Trophoblast cell (in vitro differentiated cells and primary cell): ENCODE results near the gene OTUD3.
A peak's percentile ranks its signal among the peaks of the same experiment; 100 is the strongest.

Source experiments
- DNase-seq, 2 donors: peaks; one replicate each; pipeline ENCODE4 v3.0.0-alpha.2; 2016
- H2AFZ ChIP-seq: 2 replicates; pipeline ENCODE4 v1.6.1; 2013; ENCODE audit warnings: low read length, moderate library complexity, mild to moderate bottlenecking; ENCODE audit not compliant: insufficient read depth, poor library complexity
- H2AK5ac ChIP-seq: 2 replicates; pipeline ENCODE4 v1.6.1; 2013; ENCODE audit warnings: mild to moderate bottlenecking, low read length
- H2BK120ac ChIP-seq: 2 replicates; pipeline ENCODE4 v1.6.1; 2013; ENCODE audit warnings: low read length, mild to moderate bottlenecking, moderate library complexity; ENCODE audit not compliant: insufficient read depth, poor library complexity
- H2BK12ac ChIP-seq: 2 replicates; pipeline ENCODE4 v1.6.1; 2013; ENCODE audit warnings: mild to moderate bottlenecking, low read length, moderate library complexity
- H2BK5ac ChIP-seq: 2 replicates; pipeline ENCODE4 v1.6.1; 2013; ENCODE audit warnings: low read length, low read depth, moderate library complexity, mild to moderate bottlenecking; ENCODE audit not compliant: poor library complexity
- H3K14ac ChIP-seq: 2 replicates; pipeline ENCODE4 v1.6.1; 2013; ENCODE audit warnings: mild to moderate bottlenecking, low read length
- H3K18ac ChIP-seq: 2 replicates; pipeline ENCODE4 v1.6.1; 2013; ENCODE audit warnings: mild to moderate bottlenecking, low read length
- H3K23ac ChIP-seq: 2 replicates; pipeline ENCODE4 v1.6.1; 2013; ENCODE audit warnings: low read length
- H3K27ac ChIP-seq: 2 replicates; pipeline ENCODE4 v1.5.1; 2013; ENCODE audit warnings: low read depth, mild to moderate bottlenecking, inconsistent platforms, low read length, moderate library complexity
- H3K27me3 ChIP-seq: 2 replicates; pipeline ENCODE4 v1.6.1; 2013; ENCODE audit warnings: inconsistent platforms, mild to moderate bottlenecking, low read length, moderate library complexity; ENCODE audit not compliant: insufficient read depth
- H3K36me3 ChIP-seq, 2 experiments: 1 replicate in 1 of 2; 2 replicates in 1 of 2; pipeline ENCODE4 v1.6.1; 2013; ENCODE audit warnings: low read length in 2 of 2, mild to moderate bottlenecking in 2 of 2, moderate library complexity in 1 of 2; ENCODE audit not compliant: insufficient read depth in 2 of 2, control insufficient read depth in 1 of 2
- H3K4ac ChIP-seq: 2 replicates; pipeline ENCODE4 v1.6.1; 2013; ENCODE audit warnings: low read depth, mild to moderate bottlenecking, low read length, moderate library complexity
- H3K4me1 ChIP-seq, 2 experiments: 1 replicate in 1 of 2; 2 replicates in 1 of 2; pipeline ENCODE4 v1.6.1; 2013; ENCODE audit warnings: low read length in 2 of 2, mild to moderate bottlenecking in 2 of 2, moderate library complexity in 1 of 2; ENCODE audit not compliant: insufficient read depth in 2 of 2, control insufficient read depth in 1 of 2
- H3K4me2 ChIP-seq: 2 replicates; pipeline ENCODE4 v1.6.1; 2013; ENCODE audit warnings: inconsistent platforms, mild to moderate bottlenecking, low read length, moderate library complexity
- H3K4me3 ChIP-seq: 2 replicates; pipeline ENCODE4 v1.5.1; 2013; ENCODE audit warnings: mild to moderate bottlenecking, low read depth, low read length, inconsistent platforms
- H3K79me1 ChIP-seq: one replicate; pipeline ENCODE4 v1.6.1; 2013; ENCODE audit warnings: low read length
- H3K79me2 ChIP-seq: 2 replicates; pipeline ENCODE4 v1.6.1; 2013; ENCODE audit warnings: low read length, mild to moderate bottlenecking; ENCODE audit not compliant: control insufficient read depth, insufficient read depth, poor library complexity
- H3K9ac ChIP-seq: 2 replicates; pipeline ENCODE4 v1.6.1; 2013; ENCODE audit warnings: mild to moderate bottlenecking, low read length
- H3K9me3 ChIP-seq: 2 replicates; pipeline ENCODE4 v1.6.1; 2013; ENCODE audit warnings: low read depth, mild to moderate bottlenecking, control low read depth, inconsistent platforms, low read length; ENCODE audit not compliant: insufficient read depth
- H4K12ac ChIP-seq: 2 replicates; pipeline ENCODE4 v1.6.1; 2013; ENCODE audit warnings: low read depth, mild to moderate bottlenecking, low read length, moderate library complexity
- H4K8ac ChIP-seq: 2 replicates; pipeline ENCODE4 v1.6.1; 2013; ENCODE audit warnings: low read depth, mild to moderate bottlenecking, low read length, moderate library complexity
- H4K91ac ChIP-seq: one replicate; pipeline ENCODE4 v1.6.1; 2013; ENCODE audit warnings: low read depth, mild to moderate bottlenecking, low read length, moderate library complexity
- WGBS: extraction: QIAGEN DNeasy Blood & Tissue Kit; methylation state at CpG from one replicate; pipeline ENCODE4 v1.1.7; 2013; ENCODE audit warnings: missing lambda C conversion rate; ENCODE audit not compliant: insufficient read length, insufficient coverage; ENCODE audit errors: extremely low coverage; 5-methylcytosine and 5-hydroxymethylcytosine counted together

OTUD3 gene

DNA sequence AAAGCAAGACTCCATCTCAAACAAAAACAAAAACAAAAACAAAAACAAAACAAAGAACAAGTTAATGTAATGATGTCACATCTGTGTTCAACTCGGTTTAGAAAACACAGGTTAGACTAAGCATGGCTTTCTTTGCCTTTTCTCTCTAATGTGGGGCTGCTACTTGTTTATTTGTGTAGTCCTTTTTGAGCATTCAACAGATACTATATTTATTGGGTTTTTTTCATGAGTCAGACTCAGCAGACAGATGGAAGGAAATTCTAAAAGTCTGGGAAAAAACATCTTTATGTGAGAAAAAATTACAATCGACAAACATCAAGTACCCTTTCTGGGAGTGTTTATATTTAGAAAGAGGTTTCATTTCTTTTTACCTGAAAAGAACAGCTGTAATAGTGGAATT lies 22.3 kb upstream of the OTUD3 start:
- no peak overlapping the region for H3K18ac ChIP-seq
- no peak overlapping the region for H3K23ac ChIP-seq
- no peak overlapping the region for H2BK120ac ChIP-seq
- H3K27ac ChIP-seq: no peak overlapping the region
- no peak overlapping the region for H4K12ac ChIP-seq
- no peaks in the 10 kb centered on the region for H3K4me1 ChIP-seq
- H2BK12ac ChIP-seq: no peak overlapping the region
- no peak overlapping the region for H2AFZ ChIP-seq
- no peaks in the 10 kb centered on the region for H3K79me2 ChIP-seq
- no peak overlapping the region for H4K91ac ChIP-seq
- no peak overlapping the region for H3K4me2 ChIP-seq
- no peak for DNase-seq
- no peak overlapping the region for H4K8ac ChIP-seq
- no peak overlapping the region for H3K4ac ChIP-seq
- WGBS: no CpG with 5 or more reads among the region's 2 CpGs
- H2BK5ac ChIP-seq: no peak overlapping the region
- no peaks in the 10 kb centered on the region for H3K27me3 ChIP-seq
- H3K36me3 ChIP-seq: no peaks in the 10 kb centered on the region
- H3K14ac ChIP-seq: no peak overlapping the region
- no peak overlapping the region for H3K9ac ChIP-seq
- no peaks in the 10 kb centered on the region for H3K79me1 ChIP-seq
- H2AK5ac ChIP-seq: no peak overlapping the region
- H3K4me3 ChIP-seq: no peak overlapping the region
- no peaks in the 10 kb centered on the region for H3K9me3 ChIP-seq

DNA sequence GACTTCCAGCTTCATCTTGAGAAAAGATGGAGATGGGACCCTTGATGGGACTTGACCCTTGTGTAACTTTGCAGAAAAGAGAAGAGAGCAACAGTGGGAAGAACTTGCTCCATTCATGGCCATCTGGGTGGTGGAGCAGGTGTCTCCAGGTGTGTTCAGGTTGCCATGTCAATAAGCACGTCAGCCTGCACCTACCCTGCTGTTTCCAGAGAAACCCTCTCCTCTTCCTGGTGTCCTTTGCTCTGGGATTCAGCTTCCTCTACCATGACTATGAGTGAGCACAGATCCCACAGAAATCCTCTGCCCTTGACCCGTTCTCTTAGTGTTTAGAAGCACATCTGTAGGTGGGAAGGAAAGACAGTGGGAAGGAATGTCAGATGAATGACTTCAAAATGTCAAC lies 21.8 kb upstream of the OTUD3 start:
- Histone ChIP-seq H3K4ac (no peak overlapping the region), H3K23ac (no peak overlapping the region), H4K91ac (no peak overlapping the region), H3K4me2 (no peak overlapping the region), H3K9me3 (no peaks in the 10 kb centered on the region), H2AFZ (no peak overlapping the region), H3K79me2 (no peaks in the 10 kb centered on the region), H2BK12ac (no peak overlapping the region), H3K4me1 (no peaks in the 10 kb centered on the region), H3K27me3 (no peaks in the 10 kb centered on the region), H3K36me3 (no peaks in the 10 kb centered on the region), H3K4me3 (no peak overlapping the region), H3K18ac (no peak overlapping the region), H2BK120ac (no peak overlapping the region), H2AK5ac (no peak overlapping the region), H3K9ac (no peak overlapping the region), H3K14ac (no peak overlapping the region), H4K12ac (no peak overlapping the region), H3K79me1 (no peaks in the 10 kb centered on the region), H2BK5ac (no peak overlapping the region), H4K8ac (no peak overlapping the region), H3K27ac (no peak overlapping the region)
- no CpG with 5 or more reads among the region's 2 CpGs for WGBS
- peak in 1 of 2 donors; percentile 17 for DNase-seq

DNA sequence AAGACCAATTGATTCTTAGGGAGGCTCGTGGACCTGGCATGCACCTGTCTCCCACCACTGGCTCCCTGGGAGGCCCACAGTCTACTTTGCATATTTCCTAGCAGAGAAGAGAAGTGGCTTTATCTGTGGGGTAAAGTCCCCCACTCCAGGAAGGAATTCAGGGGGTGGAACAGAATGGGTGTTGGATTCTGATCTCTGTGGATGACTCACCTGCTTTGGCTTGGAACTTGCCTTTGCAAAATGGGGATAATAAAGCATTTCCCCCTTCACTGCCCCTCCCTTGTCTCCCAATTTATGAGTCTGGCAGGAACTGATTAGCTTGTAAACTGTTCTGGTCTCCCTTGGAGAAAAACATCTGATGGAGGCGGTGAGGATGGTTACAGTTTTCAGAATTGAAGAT lies 21.2 kb upstream of the OTUD3 start:
- no peak overlapping the region for H3K27ac ChIP-seq
- no peak overlapping the region for H2AFZ ChIP-seq
- H4K8ac ChIP-seq: no peak overlapping the region
- H2BK5ac ChIP-seq: no peak overlapping the region
- WGBS: no CpG with 5 or more reads among the region's 2 CpGs
- H4K12ac ChIP-seq: no peak overlapping the region
- H3K14ac ChIP-seq: no peak overlapping the region
- no peaks in the 10 kb centered on the region for H3K4me1 ChIP-seq
- H3K4me2 ChIP-seq: no peak overlapping the region
- no peak overlapping the region for H2BK120ac ChIP-seq
- H3K4me3 ChIP-seq: no peak overlapping the region
- H3K18ac ChIP-seq: no peak overlapping the region
- H3K9me3 ChIP-seq: no peaks in the 10 kb centered on the region
- no peak overlapping the region for H3K23ac ChIP-seq
- H3K79me2 ChIP-seq: no peaks in the 10 kb centered on the region
- no peak for DNase-seq
- no peak overlapping the region for H3K9ac ChIP-seq
- H3K79me1 ChIP-seq: no peaks in the 10 kb centered on the region
- H3K36me3 ChIP-seq: no peaks in the 10 kb centered on the region
- H3K27me3 ChIP-seq: no peaks in the 10 kb centered on the region
- H2BK12ac ChIP-seq: no peak overlapping the region
- H4K91ac ChIP-seq: no peak overlapping the region
- H2AK5ac ChIP-seq: no peak overlapping the region
- H3K4ac ChIP-seq: no peak overlapping the region

- H4K91ac ChIP-seq: no peak overlapping the region
- H3K79me2 ChIP-seq: no peaks in the 10 kb centered on the region
- DNase-seq: no peak
- H2BK120ac ChIP-seq: no peak overlapping the region
- no peaks in the 10 kb centered on the region for H3K27me3 ChIP-seq
- WGBS: no CpG with 5 or more reads among the region's 1 CpG
- H3K4me1 ChIP-seq: no peaks in the 10 kb centered on the region
- H2AFZ ChIP-seq: no peak overlapping the region
- no peak overlapping the region for H3K14ac ChIP-seq
- H2BK5ac ChIP-seq: no peak overlapping the region
- H2BK12ac ChIP-seq: no peak overlapping the region
- H3K23ac ChIP-seq: no peak overlapping the region
- no peaks in the 10 kb centered on the region for H3K9me3 ChIP-seq
- H3K4me3 ChIP-seq: no peak overlapping the region
- H3K9ac ChIP-seq: no peak overlapping the region
- H3K79me1 ChIP-seq: no peaks in the 10 kb centered on the region
- H4K12ac ChIP-seq: no peak overlapping the region
- no peaks in the 10 kb centered on the region for H3K36me3 ChIP-seq
- no peak overlapping the region for H3K18ac ChIP-seq
- H3K27ac ChIP-seq: no peak overlapping the region
- H2AK5ac ChIP-seq: no peak overlapping the region
- H3K4ac ChIP-seq: no peak overlapping the region
- H4K8ac ChIP-seq: no peak overlapping the region
- no peak overlapping the region for H3K4me2 ChIP-seq
Observed at GRCh38 chr1:19861842-19862530, 20.2 kb upstream of the OTUD3 start.
